HG03342 (cell line): ENCODE data around the gene TRIM61.

Source experiments
- ATAC-seq: cut with Tn5 transposase; IDR thresholded peaks from one replicate; pipeline ENCODE4 v1.9.1; 2021; ENCODE audit warnings: mild to moderate bottlenecking, moderate library complexity; ENCODE audit not compliant: unreplicated experiment

TRIM61 gene

DNA sequence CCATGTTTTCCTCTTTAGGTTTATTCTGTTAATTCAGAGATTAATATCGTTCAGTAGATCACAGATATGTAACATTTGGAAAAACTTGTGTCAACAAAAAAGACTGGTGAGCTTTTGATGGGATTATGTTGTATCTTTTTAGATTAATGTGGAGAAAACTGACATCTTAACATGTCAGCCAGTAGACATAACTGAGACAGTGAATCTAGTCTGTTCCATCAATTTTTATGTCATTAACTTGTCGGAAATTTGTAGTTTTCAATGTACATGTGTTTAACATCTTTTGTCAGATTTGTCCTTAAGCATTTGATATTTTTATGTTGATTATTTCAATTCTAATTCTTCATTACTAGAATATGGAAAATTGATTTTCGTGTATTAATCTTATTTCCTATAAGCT, 58.5 kb downstream of the TRIM61 start:
- no peak for ATAC-seq
